SIG-M5 treated with dmso at 0.1 percent for 504 hours (cell line): ENCODE measurements around the gene USP40.

Experiments used
- DNase-seq: peaks from one replicate; lab custom pipeline; 2025; ENCODE audit not compliant: unreplicated experiment; lab: John Stamatoyannopoulos, UW

Gene USP40

GRCh38 chr2:233501198-233502076 lies 65.1 kb downstream of the USP40 start:
- DNase-seq, result no peak

GRCh38 chr2:233499928-233500327 lies 66.7 kb downstream of the USP40 start:
- no peak for DNase-seq

GRCh38 chr2:233498126-233498525 lies 68.5 kb downstream of the USP40 start:
- peak; percentile 34 for DNase-seq

- DNase-seq, result no peak
Observed at GRCh38 chr2:233497692-233498091, 68.9 kb downstream of the USP40 start.

GRCh38 chr2:233495503-233496496 lies 70.8 kb downstream of the USP40 start:
- no peak for DNase-seq

GRCh38 chr2:233492751-233493150 lies 73.8 kb downstream of the USP40 start:
- DNase-seq, result no peak

- no peak for DNase-seq
Observed at GRCh38 chr2:233492078-233492477, 74.5 kb downstream of the USP40 start.

- no peak for DNase-seq
Observed at GRCh38 chr2:233491326-233491725, 75.3 kb downstream of the USP40 start.

- no peak for DNase-seq
Observed at GRCh38 chr2:233490831-233491230, 75.8 kb downstream of the USP40 start.

GRCh38 chr2:233489666-233490065 lies 76.9 kb downstream of the USP40 start:
- DNase-seq, result no peak

GRCh38 chr2:233489143-233489542 lies 77.4 kb downstream of the USP40 start:
- no peak for DNase-seq

- DNase-seq, result no peak
Observed at GRCh38 chr2:233487748-233488345, 78.7 kb downstream of the USP40 start.

GRCh38 chr2:233486778-233487552 lies 79.6 kb downstream of the USP40 start:
- DNase-seq, result peak; percentile 62

GRCh38 chr2:233486357-233486756 lies 80.2 kb downstream of the USP40 start:
- no peak for DNase-seq

GRCh38 chr2:233485726-233486125 lies 80.9 kb downstream of the USP40 start:
- no peak for DNase-seq

GRCh38 chr2:233482616-233483015 lies 84.0 kb downstream of the USP40 start:
- no peak for DNase-seq

- DNase-seq, result no peak
Observed at GRCh38 chr2:233481368-233482142, 85.0 kb downstream of the USP40 start.

- no peak for DNase-seq
Observed at GRCh38 chr2:233480490-233481202, 85.9 kb downstream of the USP40 start.
